Effector memory CD8-positive, alpha-beta T cell (primary cell): Measurements from ENCODE around the gene TRIM29.

Experiments used
- ATAC-seq: fragments of 150-1000 bp; cut with Tn5 transposase; replicated peaks from 2 replicates; pipeline ENCODE4 v1.10.0; 2021; ENCODE audit warnings: mild to moderate bottlenecking, moderate library complexity
- DNase-seq, 3 experiments: peaks; one replicate each; pipeline ENCODE4 v3.0.0; 2021
- H3K27ac Mint-ChIP-seq, 2 donors: one replicate each; pipeline ENCODE4 v1.8.0; 2022; ENCODE audit warnings: mild to moderate bottlenecking in 2 of 2, mixed read lengths in 2 of 2, moderate library complexity in 2 of 2
- H3K27me3 Mint-ChIP-seq, 2 donors: one replicate each; pipeline ENCODE4 v1.8.0; 2022; ENCODE audit warnings: mixed read lengths in 2 of 2
- H3K36me3 Mint-ChIP-seq: one replicate; pipeline ENCODE4 v1.8.0; 2022; ENCODE audit warnings: mild to moderate bottlenecking, moderate library complexity, mixed read lengths; ENCODE audit not compliant: insufficient read depth
- H3K4me1 Mint-ChIP-seq, 2 donors: one replicate each; pipeline ENCODE4 v1.8.0; 2022; ENCODE audit warnings: low read depth in 2 of 2, mixed read lengths in 2 of 2
- H3K4me3 Mint-ChIP-seq, 2 donors: one replicate each; pipeline ENCODE4 v1.8.0; 2022; ENCODE audit warnings: mild to moderate bottlenecking in 2 of 2, mixed read lengths in 2 of 2, moderate library complexity in 2 of 2
- H3K9me3 Mint-ChIP-seq, 2 donors: one replicate each; pipeline ENCODE4 v1.8.0; 2022; ENCODE audit warnings: mixed read lengths in 2 of 2

The TRIM29 gene

GRCh38 chr11:120097721-120098385 is 40.1 kb downstream of the TRIM29 start:
- Mint-ChIP-seq H3K9me3 (no peaks in the 10 kb centered on the region), H3K27me3 (peaks cover 45 to 92% of the 10 kb centered on the region in 2 donors), H3K27ac (no peak overlapping the region), H3K36me3 (peaks cover 3% of the 10 kb centered on the region), H3K4me3 (no peak overlapping the region), H3K4me1 (no peaks in the 10 kb centered on the region)
- no peak for ATAC-seq
- DNase-seq = no peak

- ATAC-seq (no peak), DNase-seq (no peak)
- peaks cover 0 to 4% of the 10 kb centered on the region in 2 donors for H3K4me1 Mint-ChIP-seq
- H3K27me3 Mint-ChIP-seq = peaks cover 44 to 93% of the 10 kb centered on the region in 2 donors
- H3K9me3 Mint-ChIP-seq = no peaks in the 10 kb centered on the region
- H3K4me3 Mint-ChIP-seq = no peak overlapping the region
- H3K27ac Mint-ChIP-seq = no peak overlapping the region
- peaks cover 3% of the 10 kb centered on the region for H3K36me3 Mint-ChIP-seq
Measured at GRCh38 chr11:120096369-120097191, 41.3 kb downstream of the TRIM29 start.

DNA sequence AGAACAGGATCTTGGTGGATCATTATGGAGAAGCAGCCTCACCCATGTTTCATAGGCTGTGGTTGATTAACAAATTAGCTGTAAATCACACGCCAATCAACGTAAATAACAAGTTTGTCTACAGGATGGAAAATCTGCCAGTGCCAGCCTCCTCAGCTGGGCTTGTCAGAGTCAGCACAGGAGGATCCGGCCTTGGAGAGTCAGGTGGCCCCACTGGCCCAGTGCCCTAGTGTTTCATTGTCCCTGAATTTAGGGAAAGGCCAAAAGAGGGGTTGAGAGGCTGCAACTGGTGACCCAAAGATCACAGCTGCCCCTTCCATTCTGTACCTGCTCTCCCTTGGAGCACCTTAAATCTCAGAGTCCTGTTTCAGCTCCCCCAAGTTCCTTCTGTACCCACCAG is 42.4 kb downstream of the TRIM29 start:
- H3K4me3 Mint-ChIP-seq = no peak overlapping the region
- DNase-seq = no peak
- H3K4me1 Mint-ChIP-seq = peaks cover 0 to 4% of the 10 kb centered on the region in 2 donors
- peaks cover 36 to 83% of the 10 kb centered on the region in 2 donors for H3K27me3 Mint-ChIP-seq
- no peak for ATAC-seq
- H3K36me3 Mint-ChIP-seq = peaks cover 3% of the 10 kb centered on the region
- H3K9me3 Mint-ChIP-seq = no peaks in the 10 kb centered on the region
- H3K27ac Mint-ChIP-seq = no peak overlapping the region

GRCh38 chr11:120091701-120092100 is 46.2 kb downstream of the TRIM29 start:
- no peak overlapping the region for H3K4me3 Mint-ChIP-seq
- ATAC-seq (no peak), DNase-seq (no peak)
- peaks cover 19 to 47% of the 10 kb centered on the region in 2 donors for H3K27me3 Mint-ChIP-seq
- H3K9me3 Mint-ChIP-seq = no peaks in the 10 kb centered on the region
- no peaks in the 10 kb centered on the region for H3K36me3 Mint-ChIP-seq
- no peak overlapping the region for H3K27ac Mint-ChIP-seq
- H3K4me1 Mint-ChIP-seq = peaks cover 0 to 4% of the 10 kb centered on the region in 2 donors

DNA sequence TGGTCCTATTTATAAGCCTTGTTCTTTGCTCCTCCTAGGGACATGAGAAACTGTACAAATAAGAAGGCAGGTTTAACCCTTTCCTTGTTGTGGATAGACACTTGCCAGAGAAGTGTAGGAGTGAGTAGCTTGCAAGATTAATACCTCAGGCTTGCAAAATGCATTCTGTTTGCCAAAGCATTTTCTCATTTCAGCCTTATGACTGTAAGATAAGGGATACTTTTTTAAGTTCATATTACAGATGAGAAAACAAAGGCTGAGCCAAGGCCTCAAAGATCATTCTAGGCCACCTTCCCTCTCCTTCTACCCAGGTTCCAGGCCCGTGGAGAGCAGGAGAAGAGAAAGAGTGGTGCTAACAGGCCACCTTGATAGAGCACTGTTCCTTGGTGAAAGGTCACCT is 46.8 kb downstream of the TRIM29 start:
- H3K27me3 Mint-ChIP-seq = peaks cover 19 to 47% of the 10 kb centered on the region in 2 donors
- no peaks in the 10 kb centered on the region for H3K36me3 Mint-ChIP-seq
- peaks cover 0 to 4% of the 10 kb centered on the region in 2 donors for H3K4me1 Mint-ChIP-seq
- no peak overlapping the region for H3K27ac Mint-ChIP-seq
- ATAC-seq (no peak), DNase-seq (no peak)
- H3K4me3 Mint-ChIP-seq = no peak overlapping the region
- H3K9me3 Mint-ChIP-seq = no peaks in the 10 kb centered on the region

GRCh38 chr11:120090411-120090810 is 47.5 kb downstream of the TRIM29 start:
- Mint-ChIP-seq H3K27me3 (peaks cover 19 to 47% of the 10 kb centered on the region in 2 donors), H3K36me3 (no peaks in the 10 kb centered on the region)

GRCh38 chr11:120089036-120090001 is 48.6 kb downstream of the TRIM29 start:
- Mint-ChIP-seq H3K27me3 (peaks cover 20 to 38% of the 10 kb centered on the region in 2 donors), H3K36me3 (no peaks in the 10 kb centered on the region), H3K9me3 (no peaks in the 10 kb centered on the region), H3K4me1 (peaks cover 0 to 4% of the 10 kb centered on the region in 2 donors), H3K27ac (no peak overlapping the region), H3K4me3 (no peak overlapping the region)
- DNase-seq (no peak), ATAC-seq (no peak)

More at GRCh38 chr11:120090411-120090810, 47.5 kb downstream of the TRIM29 start:
- DNase-seq (no peak), ATAC-seq (no peak)
- H3K4me1 Mint-ChIP-seq = peaks cover 0 to 4% of the 10 kb centered on the region in 2 donors
- no peaks in the 10 kb centered on the region for H3K9me3 Mint-ChIP-seq
- H3K27ac Mint-ChIP-seq = no peak overlapping the region
- H3K4me3 Mint-ChIP-seq = no peak overlapping the region

DNA sequence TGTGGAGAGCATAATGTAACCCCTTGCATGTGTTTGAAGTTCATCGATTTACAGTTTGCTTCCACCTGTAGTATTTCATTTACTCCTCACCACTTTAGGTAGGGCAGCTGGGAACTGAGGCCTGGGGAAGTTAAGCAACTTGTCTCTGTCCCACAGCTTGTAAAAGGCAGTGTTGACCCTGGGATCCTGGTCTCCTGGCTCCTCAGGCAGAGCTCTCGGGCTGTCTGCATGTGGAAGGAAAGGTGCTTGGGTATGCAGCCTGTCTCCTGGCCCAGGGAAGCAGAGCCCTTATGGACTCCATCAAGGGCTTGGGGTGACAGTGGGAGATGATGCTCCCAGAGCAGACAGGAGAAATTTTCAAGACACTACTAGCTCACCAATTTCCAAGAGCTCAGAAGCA is 49.9 kb downstream of the TRIM29 start:
- no peak overlapping the region for H3K4me3 Mint-ChIP-seq
- H3K4me1 Mint-ChIP-seq = peaks cover 0 to 4% of the 10 kb centered on the region in 2 donors
- peaks cover 20 to 31% of the 10 kb centered on the region in 2 donors for H3K27me3 Mint-ChIP-seq
- H3K36me3 Mint-ChIP-seq = no peaks in the 10 kb centered on the region
- DNase-seq = no peak
- ATAC-seq = no peak
- no peaks in the 10 kb centered on the region for H3K9me3 Mint-ChIP-seq
- H3K27ac Mint-ChIP-seq = no peak overlapping the region

- H3K36me3 Mint-ChIP-seq = no peaks in the 10 kb centered on the region
- H3K27me3 Mint-ChIP-seq = peaks cover 13 to 23% of the 10 kb centered on the region in 2 donors
- ATAC-seq (no peak), DNase-seq (no peak)
- H3K27ac Mint-ChIP-seq = no peak overlapping the region
- H3K9me3 Mint-ChIP-seq = no peaks in the 10 kb centered on the region
- no peak overlapping the region for H3K4me3 Mint-ChIP-seq
- H3K4me1 Mint-ChIP-seq = no peaks in the 10 kb centered on the region
Measured at GRCh38 chr11:120086651-120087050, 51.3 kb downstream of the TRIM29 start.

- Mint-ChIP-seq H3K9me3 (no peaks in the 10 kb centered on the region), H3K4me3 (no peak overlapping the region), H3K27ac (no peak overlapping the region), H3K36me3 (no peaks in the 10 kb centered on the region), H3K27me3 (peaks cover 30 to 32% of the 10 kb centered on the region in 2 donors), H3K4me1 (peaks cover 0 to 9% of the 10 kb centered on the region in 2 donors)
- DNase-seq = peak in 1 of 3 experiments; percentile 2
- ATAC-seq = no peak
Measured at GRCh38 chr11:120079750-120080610, 57.9 kb downstream of the TRIM29 start.

- no peak overlapping the region for H3K27ac Mint-ChIP-seq
- H3K4me3 Mint-ChIP-seq = no peak overlapping the region
- H3K9me3 Mint-ChIP-seq = no peaks in the 10 kb centered on the region
- peaks cover 0 to 9% of the 10 kb centered on the region in 2 donors for H3K4me1 Mint-ChIP-seq
- no peaks in the 10 kb centered on the region for H3K36me3 Mint-ChIP-seq
- peaks cover 43 to 46% of the 10 kb centered on the region in 2 donors for H3K27me3 Mint-ChIP-seq
- DNase-seq = no peak
- ATAC-seq = no peak
Measured at GRCh38 chr11:120078397-120078796, 59.5 kb downstream of the TRIM29 start.

DNA sequence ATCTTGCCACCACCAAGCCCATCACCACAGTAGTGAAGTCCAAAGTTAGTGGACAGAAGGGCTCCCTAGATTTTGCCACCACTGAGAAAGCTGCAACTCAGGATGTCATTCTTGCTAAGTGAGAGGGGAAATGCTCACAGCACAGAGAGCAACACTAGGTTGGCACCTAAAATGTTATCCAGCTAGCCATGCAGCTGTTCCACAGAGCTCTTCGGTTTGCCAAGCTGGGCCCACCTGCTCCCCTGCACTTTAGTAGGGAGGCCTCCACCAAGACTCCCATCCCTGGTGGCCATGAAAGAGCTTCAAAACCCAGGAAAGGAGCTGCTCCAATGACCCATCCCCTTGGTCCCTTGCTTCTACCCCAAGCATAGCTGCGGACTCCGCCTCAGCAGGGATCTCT is 63.8 kb downstream of the TRIM29 start:
- H3K27ac Mint-ChIP-seq = no peak overlapping the region
- DNase-seq = no peak
- H3K36me3 Mint-ChIP-seq = no peaks in the 10 kb centered on the region
- H3K4me3 Mint-ChIP-seq = no peak overlapping the region
- ATAC-seq = no peak
- H3K4me1 Mint-ChIP-seq = peaks cover 0 to 4% of the 10 kb centered on the region in 2 donors
- peaks cover 28 to 29% of the 10 kb centered on the region in 2 donors for H3K27me3 Mint-ChIP-seq
- no peaks in the 10 kb centered on the region for H3K9me3 Mint-ChIP-seq
